OCI-LY7 (cell line): ENCODE measurements around the gene HPSE2. TPM values are rescaled to one million over a fixed set of nuclear protein-coding genes. Genes with fewer than 3 reads are reported as not detected.

Source experiments
- BruUV-seq: library from RNA; stranded (reverse); fragments of 400-500 nt; replicated peaks from 2 replicates; lab custom pipeline; 2021; lab: Mats Ljungman, UMichigan
- CTCF ChIA-PET: fragments of 300-600 bp; sonication (Branson Sonifier 250); formaldehyde crosslinking; loops from one replicate; lab custom pipeline; 2022; ENCODE audit warnings: antibody characterized with exemption; ENCODE audit not compliant: unreplicated experiment; lab: Charles Lee
- POLR2A ChIA-PET: fragments of 300-600 bp; sonication (Branson Sonifier 250); formaldehyde crosslinking; loops from one replicate; lab custom pipeline; 2022; ENCODE audit warnings: antibody characterized with exemption; lab: Charles Lee
- DNase-seq: peaks from one replicate; pipeline ENCODE4 v3.0.0-alpha.2; 2015; ENCODE audit warnings: low spot score
- H2AFZ ChIP-seq: fragments of 200-600 bp; sonication (generic), shearing (Covaris generic); 2 replicates; pipeline ENCODE4 v1.6.1; 2014; ENCODE audit warnings: mild to moderate bottlenecking, antibody characterized with exemption, low read length, moderate library complexity
- H3K27ac ChIP-seq: fragments of 200-600 bp; sonication (generic); 2 replicates; pipeline ENCODE4 v1.5.1; 2014; ENCODE audit warnings: mixed run types, low read depth, mild to moderate bottlenecking, moderate library complexity, low read length, inconsistent platforms; ENCODE audit not compliant: poor library complexity, severe bottlenecking
- H3K36me3 ChIP-seq: fragments of 200-600 bp; sonication (generic); 2 replicates; pipeline ENCODE4 v1.6.1; 2014; ENCODE audit warnings: mild to moderate bottlenecking, antibody characterized with exemption, low read length, moderate library complexity, mixed read lengths; ENCODE audit not compliant: insufficient read depth
- H3K4me1 ChIP-seq: fragments of 200-600 bp; sonication (generic); 2 replicates; pipeline ENCODE4 v1.5.1; 2014; ENCODE audit warnings: mild to moderate bottlenecking, low read length; ENCODE audit not compliant: insufficient read depth, poor library complexity, severe bottlenecking
- H3K4me2 ChIP-seq: fragments of 200-600 bp; sonication (generic); 2 replicates; pipeline ENCODE4 v1.6.1; 2014; ENCODE audit warnings: mild to moderate bottlenecking, low read length
- H3K4me3 ChIP-seq: fragments of 200-600 bp; sonication (generic); 2 replicates; pipeline ENCODE4 v1.5.1; 2014; ENCODE audit warnings: mild to moderate bottlenecking, low read depth, low read length; ENCODE audit not compliant: poor library complexity, severe bottlenecking
- H3K79me2 ChIP-seq: fragments of 200-600 bp; sonication (generic); 2 replicates; pipeline ENCODE4 v1.6.1; 2016; ENCODE audit warnings: low read depth, mild to moderate bottlenecking, low read length, moderate library complexity, mixed read lengths; ENCODE audit not compliant: insufficient read depth
- H3K9me2 ChIP-seq: fragments of 200-600 bp; sonication (generic); 2 replicates; pipeline ENCODE4 v1.6.1; 2016; ENCODE audit warnings: mild to moderate bottlenecking, low read length, mixed read lengths; ENCODE audit not compliant: insufficient read depth
- H3K9me3 ChIP-seq: fragments of 200-600 bp; sonication (generic); 2 replicates; pipeline ENCODE4 v1.6.1; 2014; ENCODE audit warnings: mild to moderate bottlenecking, mixed run types, low read length, mixed read lengths
- H4K20me1 ChIP-seq: fragments of 200-600 bp; sonication (generic); 2 replicates; pipeline ENCODE4 v1.6.1; 2014; ENCODE audit warnings: mild to moderate bottlenecking, antibody characterized with exemption, low read length, moderate library complexity, mixed read lengths; ENCODE audit not compliant: insufficient read depth
- CTCF ChIP-seq: fragments of 200-600 bp; sonication (generic); conservative IDR thresholded peaks from 2 replicates; pipeline ENCODE4 v1.5.1; 2014; ENCODE audit warnings: mild to moderate bottlenecking, antibody characterized with exemption, low read length, moderate library complexity, mixed read lengths
- EZH2phosphoT487 ChIP-seq: fragments of 200-600 bp; sonication (generic); IDR thresholded peaks from 2 replicates; pipeline ENCODE4 v1.6.1; 2018; ENCODE audit warnings: low read depth, borderline replicate concordance, mild to moderate bottlenecking, mixed run types, antibody characterized with exemption, low read length, moderate library complexity, mixed read lengths
- intact Hi-C: fragments of 100-400 bp; cut with micrococcal nuclease; formaldehyde crosslinking; loops from one replicate; pipeline ENCODE4 v1.10.0; 2022; ENCODE audit not compliant: unreplicated experiment
- total RNA-seq, 2 experiments: library from RNA; depleted of rRNA in 1 of 2; stranded (reverse); fragments of >200 nt in 1 of 2; shearing (Covaris generic) in 1 of 2; gene quantifications; 2 replicates each; pipeline ENCODE4 v1.2.3, GENCODE V29; 2014 to 2022

HPSE2 gene
- total RNA-seq, 2 experiments from 2014 or later = not detected

GRCh38 chr10:98416606-98417388, 818.9 kb downstream of the HPSE2 start:
- BruUV-seq = no TSS peak

GRCh38 chr10:98415731-98416119, 819.9 kb downstream of the HPSE2 start:
- no peak for DNase-seq
- Histone ChIP-seq H3K9me3 (no peaks in the 10 kb centered on the region), H3K9me2 (no peaks in the 10 kb centered on the region), H3K27ac (no peak overlapping the region), H3K36me3 (0 out of 2 replicates have a peak, but pooled peaks cover 3% of the 10 kb centered on the region), H3K4me3 (no peak overlapping the region), H3K4me1 (no peaks in the 10 kb centered on the region), H3K4me2 (no peak overlapping the region), H2AFZ (no peak overlapping the region), H4K20me1 (no peaks in the 10 kb centered on the region), H3K79me2 (no peaks in the 10 kb centered on the region)
- BruUV-seq = no TSS peak
- TF ChIP-seq CTCF (no peak), EZH2phosphoT487 (no peak)
- ChIA-PET CTCF (no interaction called here), POLR2A (interaction anchor here (0.6 kb wide), 2 partner anchors 258 to 281 kb away, joined by 3 read pairs; partner anchors contain the start of gene R3HCC1L)
- intact Hi-C loops = no loop called here

More at GRCh38 chr10:98416606-98417388, 818.9 kb downstream of the HPSE2 start:
- Histone ChIP-seq H3K27ac (no peak overlapping the region), H3K4me3 (no peak overlapping the region), H2AFZ (no peak overlapping the region), H3K4me2 (no peak overlapping the region), H3K4me1 (no peaks in the 10 kb centered on the region), H4K20me1 (no peaks in the 10 kb centered on the region), H3K79me2 (no peaks in the 10 kb centered on the region), H3K9me3 (no peaks in the 10 kb centered on the region), H3K9me2 (no peaks in the 10 kb centered on the region), H3K36me3 (0 out of 2 replicates have a peak, but pooled peaks cover 3% of the 10 kb centered on the region)
- ChIA-PET POLR2A (no interaction called here), CTCF (no interaction called here)
- intact Hi-C loops = no loop called here
- no peak for DNase-seq
- TF ChIP-seq EZH2phosphoT487 (no peak), CTCF (no peak)
